Liver (tissue), 9 donors: Measurements from ENCODE around the gene HDAC3. TPM values are rescaled to one million over a fixed set of nuclear protein-coding genes. Genes with fewer than 3 reads are reported as not detected.

ENCODE experiments used
- DNase-seq: peaks from one replicate; pipeline ENCODE4 v3.0.0-alpha.2; 2017; ENCODE audit warnings: low spot score
- H3K27ac ChIP-seq, 2 donors: one replicate each; pipeline ENCODE4 v1.7.0; 2013; ENCODE audit warnings: inconsistent platforms in 2 of 2, low read length in 2 of 2, control low read depth in 1 of 2, low read depth in 1 of 2, mild to moderate bottlenecking in 1 of 2
- H3K27me3 ChIP-seq, 4 donors: one replicate each; pipeline versions ENCODE4 v1.6.1 to v1.7.0; 2013; ENCODE audit warnings: low read length in 3 of 4, inconsistent platforms in 1 of 4, mild to moderate bottlenecking in 1 of 4, moderate library complexity in 1 of 4; ENCODE audit not compliant: control insufficient read depth in 4 of 4, insufficient read depth in 4 of 4
- H3K36me3 ChIP-seq, 4 donors: one replicate each; pipeline versions ENCODE4 v1.6.1 to v1.7.0; 2013; ENCODE audit warnings: low read length in 3 of 4, mild to moderate bottlenecking in 3 of 4, low read depth in 1 of 4, moderate library complexity in 1 of 4; ENCODE audit not compliant: control insufficient read depth in 4 of 4, insufficient read depth in 3 of 4
- H3K4me1 ChIP-seq, 4 donors: one replicate each; pipeline versions ENCODE4 v1.6.1 to v1.7.0; 2013; ENCODE audit warnings: low read length in 3 of 4, mild to moderate bottlenecking in 3 of 4, moderate library complexity in 1 of 4; ENCODE audit not compliant: control insufficient read depth in 4 of 4, insufficient read depth in 4 of 4
- H3K4me3 ChIP-seq, 3 donors: one replicate each; pipeline versions ENCODE4 v1.6.1 to v1.7.0; 2013; ENCODE audit warnings: low read length in 3 of 3, control low read depth in 1 of 3, low read depth in 1 of 3, mild to moderate bottlenecking in 1 of 3
- H3K9ac ChIP-seq, 2 donors: one replicate each; pipeline ENCODE4 v1.7.0; 2013; ENCODE audit warnings: low read length in 2 of 2, mild to moderate bottlenecking in 2 of 2, moderate library complexity in 2 of 2, control low read depth in 1 of 2, low read depth in 1 of 2
- H3K9me3 ChIP-seq, 4 donors: one replicate each; pipeline versions ENCODE4 v1.6.1 to v1.7.0; 2013; ENCODE audit warnings: low read length in 3 of 4; ENCODE audit not compliant: control insufficient read depth in 4 of 4
- ATF3 ChIP-seq: IDR thresholded peaks from 2 replicates; pipeline ENCODE4 v1.6.1; 2016; ENCODE audit warnings: antibody characterized with exemption
- CTCF ChIP-seq: fragments of 150-350 bp; IDR thresholded peaks from 2 replicates; pipeline ENCODE4 v1.5.1; 2017; ENCODE audit warnings: improper control_type of control experiment, low read depth, low read length; ENCODE audit not compliant: missing input control
- EGR1 ChIP-seq, 2 donors: IDR thresholded peaks; 2 replicates each; pipeline ENCODE4 v1.6.1; 2016 to 2018; ENCODE audit warnings: antibody characterized with exemption in 2 of 2, low read depth in 2 of 2
- FOXA1 ChIP-seq: IDR thresholded peaks from 2 replicates; pipeline ENCODE4 v1.6.1; 2016; ENCODE audit warnings: antibody characterized with exemption
- FOXA2 ChIP-seq: IDR thresholded peaks from 2 replicates; pipeline ENCODE4 v1.6.1; 2016; ENCODE audit warnings: antibody characterized with exemption
- GABPA ChIP-seq, 2 donors: IDR thresholded peaks in 1 of 2; conservative IDR thresholded peaks in 1 of 2; 2 replicates each; pipeline ENCODE4 v1.6.1; 2016; ENCODE audit warnings: antibody characterized with exemption in 2 of 2, mild to moderate bottlenecking in 1 of 2, moderate library complexity in 1 of 2
- HNF4A ChIP-seq, 2 donors: conservative IDR thresholded peaks; 2 replicates each; pipeline ENCODE4 v1.6.1; 2016; ENCODE audit warnings: antibody characterized with exemption in 2 of 2, mild to moderate bottlenecking in 2 of 2
- HNF4G ChIP-seq: IDR thresholded peaks from 2 replicates; pipeline ENCODE4 v1.6.1; 2016; ENCODE audit warnings: antibody characterized with exemption
- JUND ChIP-seq, 2 donors: IDR thresholded peaks; 2 replicates each; pipeline ENCODE4 v1.6.1; 2016; ENCODE audit warnings: antibody characterized with exemption in 2 of 2
- NR2F2 ChIP-seq: IDR thresholded peaks from 2 replicates; pipeline ENCODE4 v1.6.1; 2016; ENCODE audit warnings: antibody characterized with exemption
- RAD21 ChIP-seq, 2 donors: IDR thresholded peaks; 2 replicates each; pipeline ENCODE4 v1.6.1; 2016; ENCODE audit warnings: antibody characterized with exemption in 2 of 2, mild to moderate bottlenecking in 2 of 2
- REST ChIP-seq: IDR thresholded peaks from 2 replicates; pipeline ENCODE4 v1.6.1; 2016; ENCODE audit warnings: antibody characterized with exemption, mild to moderate bottlenecking
- RXRA ChIP-seq, 2 donors: IDR thresholded peaks; 2 replicates each; pipeline ENCODE4 v1.6.1; 2017 to 2018; ENCODE audit warnings: antibody characterized with exemption in 2 of 2, mild to moderate bottlenecking in 1 of 2
- SP1 ChIP-seq: IDR thresholded peaks from 2 replicates; pipeline ENCODE4 v1.6.1; 2018; ENCODE audit warnings: antibody characterized with exemption, mild to moderate bottlenecking
- TAF1 ChIP-seq: conservative IDR thresholded peaks from 2 replicates; pipeline ENCODE4 v1.6.1; 2016; ENCODE audit warnings: antibody characterized with exemption, mild to moderate bottlenecking
- YY1 ChIP-seq: IDR thresholded peaks from 2 replicates; pipeline ENCODE4 v1.6.1; 2016; ENCODE audit warnings: antibody characterized with exemption, mild to moderate bottlenecking
- WGBS: extraction: QIAGEN DNeasy Blood & Tissue Kit; methylation state at CpG from one replicate; pipeline ENCODE4 v1.1.7; 2013; 5-methylcytosine and 5-hydroxymethylcytosine counted together
- polyA plus RNA-seq, 2 donors: library from polyadenylated mRNA; stranded (reverse) in 1 of 2; unstranded in 1 of 2; fragments of 200-250 nt in 1 of 2; fragments of >200 nt in 1 of 2; fragmentation: Nextera tagmentation in 1 of 2; extraction: Ambion mirVana in 1 of 2; gene quantifications; one replicate each; pipeline versions ENCODE4 v1.2.1 to v1.2.3, GENCODE V29; 2013 to 2015
- total RNA-seq, 2 donors: library from RNA; depleted of rRNA; stranded (reverse); fragments of >200 nt; gene quantifications; one replicate each; pipeline ENCODE4 v1.2.3, GENCODE V29; 2014
- TF ChIP-seq, protein P1 (sequence below): IDR thresholded peaks from 2 replicates; pipeline ENCODE4 v1.6.1; 2016; ENCODE audit warnings: antibody characterized with exemption
- TF ChIP-seq, protein P2 (sequence below): IDR thresholded peaks from 2 replicates; pipeline ENCODE4 v1.6.1; 2016; ENCODE audit warnings: antibody characterized with exemption
- donor health status: healthy.
- donor health status: healthy.
- donor health status: healthy.
- donor health status: healthy.
- donor health status: healthy.

The HDAC3 gene
- total and polyA plus RNA-seq, 4 donors, result 20.1 to 45.3 (median 35.1) TPM

DNA sequence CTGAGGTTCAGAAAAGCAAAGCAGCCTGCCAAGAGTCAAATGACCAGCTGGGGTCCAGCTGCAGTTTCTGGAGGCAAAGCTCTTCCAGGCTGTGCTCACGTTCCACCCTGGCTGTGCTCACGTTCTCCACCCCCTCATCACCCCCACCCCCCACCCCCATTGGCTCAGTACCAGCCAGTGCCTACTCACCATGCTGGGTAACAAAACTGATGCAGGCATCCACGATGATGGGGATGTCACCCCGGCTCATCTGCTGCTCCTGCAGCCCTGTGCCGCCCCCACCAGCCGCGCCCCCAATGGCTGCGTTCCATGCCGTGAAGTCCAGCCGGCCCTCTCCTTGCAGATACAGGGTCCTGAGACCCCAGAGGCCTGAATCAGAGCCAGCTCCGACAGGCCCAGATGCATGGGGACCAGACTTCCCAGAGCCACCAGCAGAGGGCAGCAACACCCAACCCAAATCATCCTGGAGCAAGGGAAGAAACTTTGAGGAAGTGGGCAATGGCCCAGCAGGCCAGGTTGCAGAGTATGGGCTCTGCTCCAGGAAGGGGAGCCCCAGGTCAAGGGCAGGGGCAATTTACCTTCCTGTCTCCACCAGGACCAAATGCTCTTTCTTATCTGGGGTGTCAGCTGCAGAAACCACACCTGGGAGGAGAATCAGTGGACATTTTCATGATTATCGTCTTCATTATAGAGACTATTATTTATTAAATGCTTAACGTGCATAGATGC lies 28.2 kb upstream of the HDAC3 start:
- no peak overlapping the region for H3K4me3 ChIP-seq
- H3K36me3 ChIP-seq, result peaks cover 0 to 2% (median 0%) of the 10 kb centered on the region in 4 donors
- peaks cover 0 to 21% (median 16%) of the 10 kb centered on the region in 4 donors for H3K4me1 ChIP-seq
- no peaks in the 10 kb centered on the region for H3K9me3 ChIP-seq
- peak; percentile 84 for DNase-seq
- H3K27me3 ChIP-seq, result no peaks in the 10 kb centered on the region
- H3K27ac ChIP-seq, result no peak overlapping the region
- H3K9ac ChIP-seq, result no peak overlapping the region
- WGBS, result 30% methylated on average over 13 of the region's 13 CpGs
- TF ChIP-seq SP1 (no peak), JUND (IDR thresholded peaks at IDR 0.05) (no peak), ATF3 (no peak), RAD21 (IDR thresholded peaks at IDR 0.05) (peak; percentile 88 to 95), RXRA (IDR thresholded peaks at IDR 0.05) (peak in 1 of 2 donors; percentile 15), TAF1 (no peak), HNF4G (no peak), HNF4A (conservative IDR thresholded peaks at IDR 0.05) (no peak), REST (no peak), GABPA (IDR thresholded peaks at IDR 0.05 in 1 of 2, conservative IDR thresholded peaks at IDR 0.05 in 1 of 2) (no peak), FOXA2 (no peak), YY1 (no peak), CTCF (peak; percentile 89), EGR1 (IDR thresholded peaks at IDR 0.05; ENCODE audit: low read depth in 2 of 2) (no peak), NR2F2 (peak; percentile 68), FOXA1 (no peak)
- TF ChIP-seq, protein P1, sequence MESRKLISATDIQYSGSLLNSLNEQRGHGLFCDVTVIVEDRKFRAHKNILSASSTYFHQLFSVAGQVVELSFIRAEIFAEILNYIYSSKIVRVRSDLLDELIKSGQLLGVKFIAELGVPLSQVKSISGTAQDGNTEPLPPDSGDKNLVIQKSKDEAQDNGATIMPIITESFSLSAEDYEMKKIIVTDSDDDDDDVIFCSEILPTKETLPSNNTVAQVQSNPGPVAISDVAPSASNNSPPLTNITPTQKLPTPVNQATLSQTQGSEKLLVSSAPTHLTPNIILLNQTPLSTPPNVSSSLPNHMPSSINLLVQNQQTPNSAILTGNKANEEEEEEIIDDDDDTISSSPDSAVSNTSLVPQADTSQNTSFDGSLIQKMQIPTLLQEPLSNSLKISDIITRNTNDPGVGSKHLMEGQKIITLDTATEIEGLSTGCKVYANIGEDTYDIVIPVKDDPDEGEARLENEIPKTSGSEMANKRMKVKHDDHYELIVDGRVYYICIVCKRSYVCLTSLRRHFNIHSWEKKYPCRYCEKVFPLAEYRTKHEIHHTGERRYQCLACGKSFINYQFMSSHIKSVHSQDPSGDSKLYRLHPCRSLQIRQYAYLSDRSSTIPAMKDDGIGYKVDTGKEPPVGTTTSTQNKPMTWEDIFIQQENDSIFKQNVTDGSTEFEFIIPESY, result no peak
- TF ChIP-seq, protein P2, sequence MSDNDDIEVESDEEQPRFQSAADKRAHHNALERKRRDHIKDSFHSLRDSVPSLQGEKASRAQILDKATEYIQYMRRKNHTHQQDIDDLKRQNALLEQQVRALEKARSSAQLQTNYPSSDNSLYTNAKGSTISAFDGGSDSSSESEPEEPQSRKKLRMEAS, result no peak
